Retinal pigment epithelial cell (primary cell): Measurements from ENCODE around the gene GRIK1.

ENCODE experiments used
- DNase-seq: peaks from one replicate; pipeline ENCODE4 v3.0.0-alpha.2; 2010; ENCODE audit warnings: low read depth
- H3K4me3 ChIP-seq: 2 replicates; pipeline ENCODE4 v1.5.1; 2011; ENCODE audit warnings: mild to moderate bottlenecking, low read length, control low read depth, moderate library complexity
- CTCF ChIP-seq: conservative IDR thresholded peaks from 2 replicates; pipeline ENCODE4 v1.5.1; 2011; ENCODE audit warnings: low read depth, low read length, control low read depth, inconsistent platforms

The GRIK1 gene

DNA sequence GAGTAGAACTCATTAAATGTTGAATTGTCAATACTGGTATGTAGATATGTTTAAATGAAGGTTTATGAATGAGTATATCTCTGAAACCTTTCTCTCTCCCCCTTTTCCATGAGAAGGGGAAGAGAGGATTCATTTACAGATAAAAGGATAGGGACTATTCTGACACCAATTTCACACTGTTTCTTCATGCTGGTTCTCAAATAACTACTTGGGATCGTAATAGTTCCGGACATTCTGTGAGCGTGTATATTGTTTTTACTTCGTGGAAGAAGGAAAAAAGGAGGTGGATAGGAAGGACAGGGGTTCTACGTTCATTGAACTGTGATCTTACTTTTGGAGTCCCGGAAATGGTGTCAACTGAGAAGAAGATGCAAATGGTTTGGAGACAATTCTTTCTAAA lies 284.2 kb downstream of the GRIK1 start:
- no peak for DNase-seq
- no peak overlapping the region for H3K4me3 ChIP-seq
- TF ChIP-seq CTCF, result no peak

GRCh38 chr21:29654855-29655254 lies 284.9 kb downstream of the GRIK1 start:
- no peak for TF ChIP-seq CTCF
- no peak for DNase-seq
- no peak overlapping the region for H3K4me3 ChIP-seq

GRCh38 chr21:29654203-29654602 lies 285.6 kb downstream of the GRIK1 start:
- DNase-seq, result no peak
- no peak overlapping the region for H3K4me3 ChIP-seq
- TF ChIP-seq CTCF, result no peak

- DNase-seq, result no peak
- no peak overlapping the region for H3K4me3 ChIP-seq
- TF ChIP-seq CTCF, result no peak
Observed at GRCh38 chr21:29650523-29651022, 289.2 kb downstream of the GRIK1 start.

DNA sequence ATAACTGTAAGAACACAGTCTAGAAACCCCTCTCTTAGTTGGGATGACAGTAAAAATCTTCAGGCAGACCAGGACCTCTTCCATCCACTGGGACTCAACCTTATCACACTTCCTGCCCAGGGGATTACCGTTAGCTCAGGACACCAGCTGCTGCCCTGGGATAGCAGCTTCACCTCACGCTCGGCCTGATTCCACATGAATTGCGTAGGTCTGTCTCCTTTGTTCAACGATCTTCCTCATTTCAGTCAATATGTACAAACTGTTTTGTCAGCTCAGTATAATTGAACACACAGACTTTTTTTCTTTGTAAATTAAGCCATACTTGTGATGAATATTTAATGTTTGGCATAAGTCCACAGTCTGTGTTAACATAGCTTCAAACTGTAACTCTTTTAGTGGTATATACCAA lies 290.4 kb downstream of the GRIK1 start:
- no peak for DNase-seq
- no peak for TF ChIP-seq CTCF
- H3K4me3 ChIP-seq, result no peak overlapping the region

GRCh38 chr21:29648710-29649240 lies 291.0 kb downstream of the GRIK1 start:
- H3K4me3 ChIP-seq, result no peak overlapping the region
- no peak for TF ChIP-seq CTCF
- DNase-seq, result no peak

- no peak for DNase-seq
- H3K4me3 ChIP-seq, result no peak overlapping the region
- TF ChIP-seq CTCF, result no peak
Observed at GRCh38 chr21:29647353-29647781, 292.4 kb downstream of the GRIK1 start.
